K562 (cell line): Measurements from ENCODE around the gene MARS1. TPM values are rescaled to one million over a fixed set of nuclear protein-coding genes. Genes with fewer than 3 reads are reported as not detected.

Source experiments
- BCLAF1 ChIP-seq, 2 experiments: fragments of 450-650 bp in 1 of 2; IDR thresholded peaks; 2 replicates each; pipeline ENCODE4 v1.6.1; 2011 to 2017; ENCODE audit warnings: low read depth in 2 of 2, antibody characterized with exemption in 1 of 2, borderline replicate concordance in 1 of 2, low read length in 1 of 2, mild to moderate bottlenecking in 1 of 2, mixed read lengths in 1 of 2; ENCODE audit not compliant: control insufficient read depth in 1 of 2
- CBX3 ChIP-seq, 2 experiments: IDR thresholded peaks; 1 replicate in 1 of 2; 2 replicates in 1 of 2; pipeline ENCODE4 v1.6.1; 2012; ENCODE audit warnings: inconsistent platforms in 2 of 2, low read length in 2 of 2, borderline replicate concordance in 1 of 2, control low read depth in 1 of 2
- KDM5B ChIP-seq: fragments of 200-600 bp; sonication (generic); IDR thresholded peaks from 2 replicates; pipeline ENCODE4 v1.6.1; 2012; ENCODE audit warnings: low read depth, mild to moderate bottlenecking, moderate library complexity, low read length, control low read depth, inconsistent platforms; ENCODE audit not compliant: insufficient replicate concordance
- MED1 ChIP-seq: sonication (generic); formaldehyde crosslinking; IDR thresholded peaks from 2 replicates; pipeline ENCODE4 v1.8.1; 2023; ENCODE audit warnings: missing genetic modification reagents, borderline replicate concordance
- NONO ChIP-seq, 2 experiments: fragments of 200-400 bp in 1 of 2; fragments of 450-650 bp in 1 of 2; formaldehyde crosslinking in 1 of 2; IDR thresholded peaks; 2 replicates each; pipeline ENCODE4 v1.6.1; 2017; ENCODE audit warnings: low read depth in 2 of 2, mild to moderate bottlenecking in 2 of 2, moderate library complexity in 2 of 2, low read length in 1 of 2
- SAFB ChIP-seq: fragments of 200-400 bp; formaldehyde crosslinking; IDR thresholded peaks from 2 replicates; pipeline ENCODE4 v1.6.1; 2017; ENCODE audit warnings: low read depth, low read length, borderline replicate concordance
- SAP30 ChIP-seq: fragments of 200-600 bp; sonication (generic); IDR thresholded peaks from 2 replicates; pipeline ENCODE4 v1.6.1; 2012; ENCODE audit warnings: borderline replicate concordance, low read depth, mild to moderate bottlenecking, moderate library complexity, low read length, control low read depth, inconsistent platforms; ENCODE audit not compliant: insufficient read depth, poor library complexity, severe bottlenecking
- SMAD4 ChIP-seq: fragments of 250-450 bp; sonication (Bioruptor Pico); conservative IDR thresholded peaks from 2 replicates; pipeline ENCODE4 v1.8.0; 2021; ENCODE audit warnings: inconsistent platforms, mild to moderate bottlenecking, moderate library complexity
- SREBF2 ChIP-seq: sonication (generic); formaldehyde crosslinking; IDR thresholded peaks from 2 replicates; pipeline ENCODE4 v1.4.0; 2020; ENCODE audit warnings: mild to moderate bottlenecking, missing genetic modification reagents
- SRSF7 ChIP-seq: fragments of 200-400 bp; formaldehyde crosslinking; optimal IDR thresholded peaks from 2 replicates; pipeline ENCODE3; 2017; ENCODE audit warnings: mild to moderate bottlenecking, low read depth, low read length
- SUPT5H ChIP-seq: fragments of 450-650 bp; IDR thresholded peaks from 2 replicates; pipeline ENCODE4 v1.6.1; 2016
- TAF1 ChIP-seq: IDR thresholded peaks from 2 replicates; pipeline ENCODE4 v1.6.1; 2011; ENCODE audit warnings: mild to moderate bottlenecking, low read length, moderate library complexity; ENCODE audit not compliant: insufficient read depth, control insufficient read depth, severe bottlenecking; ENCODE audit errors: extremely low read depth
- TCF7L2 ChIP-seq: fragments of 150-350 bp; IDR thresholded peaks from 2 replicates; pipeline ENCODE4 v1.6.1; 2016; ENCODE audit warnings: low read depth, mild to moderate bottlenecking, low read length, moderate library complexity
- THRAP3 ChIP-seq: fragments of 450-650 bp; IDR thresholded peaks from 2 replicates; pipeline ENCODE4 v1.6.1; 2016; ENCODE audit warnings: mild to moderate bottlenecking, inconsistent platforms, borderline replicate concordance
- ZBTB1 ChIP-seq: sonication (generic); formaldehyde crosslinking; IDR thresholded peaks from 2 replicates; pipeline ENCODE4 v1.8.1; 2023; ENCODE audit warnings: missing genetic modification reagents, low read depth, mild to moderate bottlenecking, borderline replicate concordance
- ZMIZ1 ChIP-seq, 2 experiments: fragments of 150-350 bp in 1 of 2; IDR thresholded peaks; 2 replicates each; pipeline ENCODE4 v1.6.1; 2012 to 2016; ENCODE audit warnings: low read depth in 2 of 2, low read length in 2 of 2, mild to moderate bottlenecking in 1 of 2, moderate library complexity in 1 of 2
- ZNF280B ChIP-seq: fragments of 250-450 bp; sonication (Bioruptor Pico); IDR thresholded peaks from 2 replicates; pipeline ENCODE4 v1.5.1; 2021; ENCODE audit warnings: mild to moderate bottlenecking
- polyA plus RNA-seq, 8 experiments: library from polyadenylated mRNA; depleted of rRNA in 4 of 8; stranded (reverse) in 5 of 8; unstranded in 3 of 8; fragments of >200 nt; fragmentation: Nextera tagmentation in 2 of 8; fragmentation: Illumina TruSeq in 1 of 8; extraction: Ambion mirVana in 2 of 8; extraction: Trizol in 1 of 8; gene quantifications; 2 replicates each; pipeline versions ENCODE4 v1.2.1 to v1.2.3, GENCODE V29; 2011 to 2014; ENCODE audit warnings: inconsistent platforms in 1 of 8, missing spikeins in 1 of 8
- total RNA-seq, 7 experiments: library from RNA; depleted of rRNA in 6 of 7; stranded (reverse); fragments of >200 nt in 6 of 7; fragmentation: Illumina TruSeq in 2 of 7; extraction: Trizol in 2 of 7; gene quantifications; 2 replicates each; pipeline versions ENCODE4 v1.2.1 to v1.2.3, GENCODE V29; 2011 to 2021; ENCODE audit warnings: low replicate concordance in 1 of 7

Gene MARS1
- total and polyA plus RNA-seq, 9 of the 15 experiments (the other 6 are each of a cell fraction or from before 2014, with no cell fraction given), result 117 to 382 (median 220) TPM

- TF ChIP-seq BCLAF1 (IDR thresholded peaks at IDR 0.05; ENCODE audit: borderline replicate concordance in 1 of 2, control insufficient read depth in 1 of 2, low read depth in 2 of 2, low read length in 1 of 2) (no peak), TAF1 (peak; percentile 57), SAP30 (peak; percentile 40), ZBTB1 (CRISPR knock-in tag) (no peak), SUPT5H (peak; percentile 70), MED1 (CRISPR knock-in tag) (no peak), ZMIZ1 (IDR thresholded peaks at IDR 0.05; ENCODE audit: low read depth in 2 of 2, low read length in 2 of 2) (no peak), THRAP3 (no peak), SRSF7 (no peak), TCF7L2 (no peak), SMAD4 (CRISPR knock-in tag) (no peak; the same call in 1 of the 2 replicates), NONO (IDR thresholded peaks at IDR 0.05; ENCODE audit: low read depth in 2 of 2, low read length in 1 of 2) (no peak), CBX3 (IDR thresholded peaks at IDR 0.05; ENCODE audit: borderline replicate concordance in 1 of 2, low read length in 2 of 2) (peak in 1 of 2 experiments; percentile 5; a peak in 1 of 3 replicates), KDM5B (peak; percentile 27), ZNF280B (CRISPR knock-in tag) (no peak), SREBF2 (CRISPR knock-in tag) (no peak), SAFB (no peak)
Observed at GRCh38 chr12:57546438-57547287, 58.8 kb downstream of the MARS1 start, which contains the start of gene DCTN2 (continued).
